HG03378 (cell line): ENCODE data around the gene ACYP1.
A peak's percentile ranks its signal among the peaks of the same experiment; 100 is the strongest.

Experiments
- ATAC-seq: cut with Tn5 transposase; IDR thresholded peaks from one replicate; pipeline ENCODE4 v1.9.1; 2021; ENCODE audit warnings: mild to moderate bottlenecking, moderate library complexity; ENCODE audit not compliant: unreplicated experiment

The ACYP1 gene

GRCh38 chr14:75042035-75042434, 21.8 kb downstream of the ACYP1 start:
- ATAC-seq: no peak

GRCh38 chr14:75041613-75042012, 22.2 kb downstream of the ACYP1 start:
- ATAC-seq: no peak

DNA sequence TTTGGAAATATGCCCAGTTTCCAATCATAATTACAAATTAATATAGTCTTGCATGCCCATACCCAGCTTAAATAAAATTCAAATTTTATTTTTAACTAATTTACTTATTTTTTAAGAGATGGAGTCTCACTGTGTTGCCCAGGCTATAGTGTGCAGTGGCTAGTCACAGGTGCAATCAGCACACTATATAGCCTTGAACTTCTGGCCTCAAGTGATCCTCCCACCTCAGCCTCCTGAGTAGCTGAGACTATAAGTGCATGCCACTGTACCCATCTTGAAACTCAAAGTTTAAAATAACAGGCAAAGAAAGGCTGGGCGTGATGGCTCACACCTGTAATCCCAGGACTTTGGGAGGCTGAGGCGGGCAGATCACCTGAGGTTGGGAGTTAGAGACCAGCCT, 22.9 kb downstream of the ACYP1 start:
- ATAC-seq: no peak

- ATAC-seq: no peak
These were observed 23.3 kb downstream of the ACYP1 start for GRCh38 chr14:75040507-75040906.

DNA sequence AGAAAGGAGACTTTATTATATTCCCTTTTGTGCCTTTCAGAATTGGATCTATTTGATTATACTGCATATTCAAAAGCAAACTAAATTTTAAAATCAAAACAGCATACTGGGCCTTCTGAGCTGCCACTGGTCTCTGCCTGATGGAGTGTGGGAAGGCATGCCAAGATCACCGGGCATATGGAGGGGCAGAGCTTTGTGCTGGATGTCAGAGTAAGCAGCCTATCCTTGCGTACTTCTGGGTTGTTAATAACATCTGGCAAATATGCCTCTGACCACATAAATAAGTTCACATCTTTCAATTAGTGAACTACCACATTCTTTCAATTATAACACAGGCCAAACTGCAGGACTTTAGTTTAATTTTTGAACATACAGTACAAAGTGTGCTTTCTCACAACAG, 30.9 kb downstream of the ACYP1 start:
- ATAC-seq: no peak

- ATAC-seq: no peak
These were observed 33.7 kb downstream of the ACYP1 start for GRCh38 chr14:75030147-75030546.

GRCh38 chr14:75025876-75026275, 37.9 kb downstream of the ACYP1 start:
- no peak for ATAC-seq

GRCh38 chr14:75025082-75025481, 38.7 kb downstream of the ACYP1 start:
- ATAC-seq: no peak

DNA sequence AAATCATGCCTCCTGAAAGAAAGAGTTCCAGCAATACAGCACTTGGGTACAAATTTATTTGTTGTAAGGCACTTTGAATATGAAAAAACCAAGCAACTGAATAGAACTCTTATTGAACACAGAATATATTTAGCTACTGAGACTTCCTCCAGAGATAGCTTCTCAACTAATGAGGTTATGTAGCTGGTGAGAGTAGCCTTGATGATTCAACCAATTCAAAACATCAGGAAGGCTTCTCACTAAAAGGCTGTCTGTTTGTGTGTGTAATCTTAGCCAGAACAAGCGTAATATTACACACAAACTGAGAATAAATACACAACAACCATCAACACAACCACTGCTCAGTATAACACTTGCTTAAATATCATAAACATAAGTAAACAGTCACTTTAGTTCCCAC, 40.7 kb downstream of the ACYP1 start:
- ATAC-seq: no peak

DNA sequence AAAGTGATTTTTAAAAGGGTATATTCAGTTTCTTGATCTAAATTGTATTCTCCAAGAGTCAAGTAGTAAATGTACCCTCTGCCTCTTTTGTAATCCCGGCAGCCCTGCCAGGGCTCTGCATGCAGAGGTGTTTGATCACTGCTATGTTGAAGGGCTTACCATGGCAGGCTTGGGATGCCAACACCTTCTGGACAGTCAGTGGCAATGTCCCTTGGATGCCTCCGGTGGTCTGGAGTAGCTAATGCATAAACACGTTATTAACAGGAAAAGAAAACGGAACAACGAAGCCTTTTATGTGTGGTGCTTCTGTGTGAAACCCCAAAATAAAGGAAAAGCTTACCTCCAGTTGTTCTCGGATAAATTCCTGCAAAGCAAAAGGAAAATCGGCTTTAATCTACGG, 41.2 kb downstream of the ACYP1 start:
- no peak for ATAC-seq

DNA sequence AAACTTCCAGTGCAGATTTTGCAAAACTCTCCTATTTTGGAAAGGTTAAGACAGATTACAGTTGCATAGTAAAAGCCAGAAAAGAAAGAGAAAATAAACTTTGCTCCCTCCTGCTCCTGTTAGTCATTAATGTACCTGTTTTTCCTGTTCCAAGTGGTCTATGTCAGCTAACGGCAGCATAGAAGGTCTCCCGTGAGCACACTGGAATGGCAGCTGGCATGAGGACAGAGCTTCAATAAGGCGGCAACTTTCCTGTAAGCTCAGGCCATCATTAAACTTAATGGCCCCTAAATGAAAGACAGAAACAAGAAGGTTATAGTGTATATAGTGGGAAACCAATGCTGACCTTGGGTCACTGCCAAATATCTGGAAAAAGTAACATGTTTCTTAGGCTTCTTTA, 45.1 kb downstream of the ACYP1 start:
- ATAC-seq: no peak

GRCh38 chr14:75016815-75017214, 47.0 kb downstream of the ACYP1 start:
- ATAC-seq: no peak

DNA sequence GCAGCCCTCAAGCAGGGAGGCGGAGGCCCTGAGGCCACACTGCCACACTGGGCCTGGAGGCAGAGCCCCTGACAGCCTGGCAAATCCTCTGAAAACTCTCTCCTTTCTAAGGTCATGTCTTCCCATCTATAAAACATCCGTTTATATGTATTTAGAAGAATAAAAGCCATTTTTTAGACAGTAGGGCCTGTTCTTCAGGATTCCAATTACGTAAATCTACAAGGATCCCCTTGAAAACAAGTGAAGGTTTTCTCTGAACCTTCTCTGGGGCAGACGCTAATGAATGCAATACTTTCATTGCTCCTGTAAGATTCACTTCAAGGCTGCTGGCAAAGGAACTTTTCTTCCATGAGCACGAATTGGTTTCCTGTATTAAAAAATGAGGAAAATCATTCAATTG, 48.3 kb downstream of the ACYP1 start:
- ATAC-seq: no peak

- no peak for ATAC-seq
These were observed 50.5 kb downstream of the ACYP1 start for GRCh38 chr14:75013290-75013689.

DNA sequence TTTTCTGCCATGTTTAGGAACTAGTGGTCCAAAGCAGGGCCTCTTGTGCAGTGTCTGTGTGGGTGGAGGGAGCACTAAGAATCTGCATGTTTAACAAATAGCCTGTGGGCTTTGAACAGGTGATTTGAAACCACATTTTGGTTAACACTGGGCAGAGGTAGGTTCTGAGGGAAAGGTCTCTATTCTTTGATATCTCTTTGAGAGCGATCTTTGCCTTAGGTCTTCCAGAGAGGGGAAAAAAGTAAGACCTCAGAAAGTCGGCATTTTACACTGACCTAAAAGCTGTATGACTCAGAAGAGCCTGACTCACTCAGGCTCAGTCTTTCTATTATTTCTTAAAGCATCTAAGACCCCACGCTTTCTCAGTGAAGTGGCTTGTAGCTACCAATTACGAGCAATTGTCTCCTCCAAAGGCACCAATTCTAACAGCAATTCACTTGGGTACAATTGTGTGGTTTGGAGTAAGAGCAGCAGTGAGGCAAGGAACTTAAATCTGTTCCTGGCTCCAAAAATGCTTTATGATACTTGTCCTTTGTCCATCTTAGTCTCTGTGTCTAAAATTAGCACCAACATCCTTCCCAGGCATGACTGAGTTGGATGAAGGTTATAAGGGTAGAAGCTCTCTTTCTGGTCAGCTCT, 52.3 kb downstream of the ACYP1 start:
- ATAC-seq: no peak

- no peak for ATAC-seq
These were observed 53.2 kb downstream of the ACYP1 start for GRCh38 chr14:75010472-75011093.

- no peak for ATAC-seq
These were observed 54.6 kb downstream of the ACYP1 start for GRCh38 chr14:75009176-75009575.

GRCh38 chr14:75005357-75005756, 58.5 kb downstream of the ACYP1 start:
- no peak for ATAC-seq

DNA sequence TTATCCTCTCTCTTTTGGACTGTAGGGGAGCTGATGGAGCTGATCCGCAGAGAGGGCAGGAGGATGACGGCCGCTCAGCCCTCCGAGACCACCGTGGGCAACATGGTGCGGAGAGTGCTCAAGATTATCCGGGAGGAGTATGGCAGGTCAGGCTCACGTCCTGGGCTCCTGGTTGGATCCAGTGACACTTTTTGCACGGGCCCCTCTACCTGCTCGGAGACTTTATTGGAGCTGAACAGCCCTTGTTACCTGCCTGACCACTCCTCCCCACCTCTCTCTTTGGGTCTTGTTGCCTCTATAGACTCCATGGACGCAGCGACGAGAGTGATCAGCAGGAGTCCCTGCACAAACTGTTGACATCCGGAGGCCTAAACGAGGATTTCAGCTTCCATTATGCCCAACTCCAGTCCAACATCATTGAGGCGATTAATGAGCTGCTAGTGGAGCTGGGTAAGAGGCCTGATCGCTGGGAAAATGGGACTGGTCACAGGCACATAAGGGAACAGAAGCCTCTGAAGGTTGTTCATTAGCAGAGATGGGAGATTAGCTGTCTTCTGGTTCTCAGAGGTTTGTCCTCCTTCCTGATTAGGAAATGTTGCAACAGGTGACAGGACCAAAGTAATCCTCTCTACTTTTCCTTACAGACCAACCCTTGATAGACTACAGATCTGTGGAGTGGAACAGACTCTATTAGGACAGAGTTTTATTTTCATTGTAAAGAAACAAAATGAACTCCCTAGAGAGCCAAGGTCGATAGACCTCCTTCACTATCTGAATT, 60.4 kb downstream of the ACYP1 start:
- peak; percentile 0 for ATAC-seq
